Prostate gland (tissue), 2 donors: ENCODE data around the gene PIGV.

Source experiments
- CTCF ChIP-seq, 4 experiments: fragments of 200-600 bp in 2 of 4; fragments of 450-650 bp in 2 of 4; sonication (generic) in 2 of 4; IDR thresholded peaks; 1 replicate in 3 of 4; 2 replicates in 1 of 4; pipeline ENCODE4 v1.5.1; 2016 to 2019; ENCODE audit warnings: antibody characterized with exemption in 4 of 4, mild to moderate bottlenecking in 2 of 4, moderate library complexity in 2 of 4
- POLR2A ChIP-seq: fragments of 450-650 bp; IDR thresholded peaks from one replicate; pipeline ENCODE4 v1.6.1; 2016; ENCODE audit warnings: antibody characterized with exemption, mild to moderate bottlenecking
- POLR2AphosphoS5 ChIP-seq: sonication (generic); formaldehyde crosslinking; IDR thresholded peaks from one replicate; pipeline ENCODE4 v1.6.1; 2017; ENCODE audit warnings: antibody characterized with exemption

GRCh38 chr1:26787706-26788514 is at the start of gene PIGV:
- TF ChIP-seq POLR2A = peak; percentile 69
- TF ChIP-seq POLR2AphosphoS5 = peak; percentile 57
- peak; percentile 20 to 62 (median 38) for TF ChIP-seq CTCF (IDR thresholded peaks at IDR 0.05)
